ENCODE results near the gene CYRIA.

The CYRIA gene

GRCh38 chr2:16629770-16630169, 35.9 kb downstream of the CYRIA start:
- no peak overlapping the region for H3K9ac ChIP-seq (ENCODE audit: low read length)
- H3K79me2 ChIP-seq (ENCODE audit: low read length), result no peaks in the 10 kb centered on the region
- peaks cover 54% of the 10 kb centered on the region for H3K4me1 ChIP-seq (ENCODE audit: low read length)

GRCh38 chr2:16629044-16629443, 36.6 kb downstream of the CYRIA start:
- no peak overlapping the region for H3K9ac ChIP-seq (ENCODE audit: low read length)
- no peak overlapping the region for H2AFZ ChIP-seq (ENCODE audit: low read depth, low read length)
- no peaks in the 10 kb centered on the region for H3K27me3 ChIP-seq (ENCODE audit: low read depth, low read length)
- no peak overlapping the region for H3K4me3 ChIP-seq (ENCODE audit: low read length)
- H3K36me3 ChIP-seq (replicated peaks; ENCODE audit: low read depth, low read length), result no peaks in the 10 kb centered on the region
- no peaks in the 10 kb centered on the region for H3K9me3 ChIP-seq (ENCODE audit: insufficient read depth, low read length)
- TF ChIP-seq EZH2phosphoT487 (IDR thresholded peaks at IDR 0.05; ENCODE audit: low read depth), result no peak
- no peak for TF ChIP-seq CTCF (IDR thresholded peaks at IDR 0.05; ENCODE audit: low read depth, low read length)
- H3K27ac ChIP-seq (ENCODE audit: low read length), result no peak overlapping the region
- H3K4me1 ChIP-seq (ENCODE audit: low read length), result peaks cover 61% of the 10 kb centered on the region
- H4K20me1 ChIP-seq (ENCODE audit: insufficient read depth, low read length), result peaks cover 4% of the 10 kb centered on the region; the same call in 1 of the 2 replicates
- no peak overlapping the region for H3K4me2 ChIP-seq (ENCODE audit: low read length)
- H3K79me2 ChIP-seq (ENCODE audit: low read length), result no peaks in the 10 kb centered on the region

More at GRCh38 chr2:16629770-16630169, 35.9 kb downstream of the CYRIA start:
- TF ChIP-seq EZH2phosphoT487 (IDR thresholded peaks at IDR 0.05; ENCODE audit: low read depth), result no peak
- no peak for TF ChIP-seq CTCF (IDR thresholded peaks at IDR 0.05; ENCODE audit: low read depth, low read length)
- H3K36me3 ChIP-seq (replicated peaks; ENCODE audit: low read depth, low read length), result no peaks in the 10 kb centered on the region
- no peaks in the 10 kb centered on the region for H3K9me3 ChIP-seq (ENCODE audit: insufficient read depth, low read length)
- no peak overlapping the region for H3K4me3 ChIP-seq (ENCODE audit: low read length)
- peaks cover 4% of the 10 kb centered on the region; the same call in 1 of the 2 replicates for H3K27me3 ChIP-seq (ENCODE audit: low read depth, low read length)
- no peak overlapping the region for H3K27ac ChIP-seq (ENCODE audit: low read length)
- peaks cover 4% of the 10 kb centered on the region; the same call in 1 of the 2 replicates for H4K20me1 ChIP-seq (ENCODE audit: insufficient read depth, low read length)
- H3K4me2 ChIP-seq (ENCODE audit: low read length), result no peak overlapping the region
- H2AFZ ChIP-seq (ENCODE audit: low read depth, low read length), result no peak overlapping the region

GRCh38 chr2:16628314-16628713, 37.3 kb downstream of the CYRIA start:
- Histone ChIP-seq H4K20me1 (ENCODE audit: insufficient read depth, low read length) (peaks cover 4% of the 10 kb centered on the region; the same call in 1 of the 2 replicates), H3K4me2 (ENCODE audit: low read length) (no peak overlapping the region), H2AFZ (ENCODE audit: low read depth, low read length) (no peak overlapping the region), H3K9me3 (ENCODE audit: insufficient read depth, low read length) (no peaks in the 10 kb centered on the region), H3K36me3 (replicated peaks; ENCODE audit: low read depth, low read length) (no peaks in the 10 kb centered on the region), H3K9ac (ENCODE audit: low read length) (no peak overlapping the region), H3K4me3 (ENCODE audit: low read length) (no peak overlapping the region), H3K27ac (ENCODE audit: low read length) (no peak overlapping the region), H3K27me3 (ENCODE audit: low read depth, low read length) (no peaks in the 10 kb centered on the region), H3K79me2 (ENCODE audit: low read length) (no peaks in the 10 kb centered on the region), H3K4me1 (ENCODE audit: low read length) (peaks cover 68% of the 10 kb centered on the region)
- TF ChIP-seq CTCF (IDR thresholded peaks at IDR 0.05; ENCODE audit: low read depth, low read length), result no peak
- TF ChIP-seq EZH2phosphoT487 (IDR thresholded peaks at IDR 0.05; ENCODE audit: low read depth), result no peak

GRCh38 chr2:16626997-16627605, 38.5 kb downstream of the CYRIA start:
- Histone ChIP-seq H3K4me3 (ENCODE audit: low read length) (no peak overlapping the region), H3K4me1 (ENCODE audit: low read length) (peaks cover 76% of the 10 kb centered on the region), H3K9me3 (ENCODE audit: insufficient read depth, low read length) (no peaks in the 10 kb centered on the region), H3K9ac (ENCODE audit: low read length) (no peak overlapping the region), H3K27ac (ENCODE audit: low read length) (no peak overlapping the region), H3K36me3 (replicated peaks; ENCODE audit: low read depth, low read length) (peaks cover under 1% of the 10 kb centered on the region), H2AFZ (ENCODE audit: low read depth, low read length) (no peak overlapping the region), H3K4me2 (ENCODE audit: low read length) (no peak overlapping the region), H4K20me1 (ENCODE audit: insufficient read depth, low read length) (peaks cover 4% of the 10 kb centered on the region; the same call in 1 of the 2 replicates), H3K79me2 (ENCODE audit: low read length) (no peaks in the 10 kb centered on the region), H3K27me3 (ENCODE audit: low read depth, low read length) (no peaks in the 10 kb centered on the region)
- TF ChIP-seq EZH2phosphoT487 (IDR thresholded peaks at IDR 0.05; ENCODE audit: low read depth) (no peak), CTCF (IDR thresholded peaks at IDR 0.05; ENCODE audit: low read depth, low read length) (no peak)

Measured in OCI-LY3 (cell line).